ENCODE measurements around the gene CEP95. TPM values are rescaled to one million over a fixed set of nuclear protein-coding genes. Genes with fewer than 3 reads are reported as not detected.

Gene CEP95
- total and polyA plus RNA-seq, 2 of the 13 experiments (the other 11 are each of a cell fraction or from before 2014, with no cell fraction given), result 65.9 to 68.8 TPM

DNA sequence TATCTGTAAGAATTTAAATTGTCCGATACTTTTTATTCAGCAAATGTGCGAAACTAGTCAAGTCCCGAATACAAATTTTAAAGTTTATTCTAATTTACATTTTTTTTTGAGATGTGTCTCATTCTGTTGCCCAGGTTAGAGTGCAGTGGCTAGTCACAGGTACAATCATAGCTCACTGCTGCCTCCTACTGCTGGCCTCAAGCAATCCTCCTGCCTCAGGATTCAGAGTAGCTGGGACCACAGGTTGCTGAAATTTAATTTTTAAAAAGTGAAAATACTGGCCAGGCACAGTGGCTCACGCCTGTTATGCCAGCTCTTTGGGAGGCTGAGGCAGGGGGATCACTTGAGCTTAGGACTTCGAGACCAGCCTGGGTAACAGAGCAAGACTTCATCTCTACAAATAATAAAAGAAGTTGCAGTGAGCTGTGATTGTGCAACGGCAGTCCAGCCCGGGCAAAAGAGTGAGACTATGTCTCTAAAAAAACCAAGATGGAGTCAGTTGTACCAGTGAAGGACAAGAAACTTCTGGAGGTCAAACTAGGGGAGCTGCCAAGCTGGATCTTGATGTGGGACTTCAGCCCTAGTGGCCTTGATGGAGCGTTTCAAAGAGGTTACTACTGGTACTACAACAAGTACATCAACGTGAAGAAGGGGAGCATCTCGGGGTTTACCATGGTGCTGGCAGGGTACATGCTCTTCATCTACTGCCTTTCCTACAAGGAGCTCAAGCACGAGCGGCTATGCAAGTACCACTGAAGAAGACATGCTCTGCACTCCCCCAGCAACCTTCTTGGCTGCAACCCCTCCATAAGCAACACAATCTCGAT is 15.5 kb upstream of the CEP95 start (continued):
- TF ChIP-seq, protein P1, sequence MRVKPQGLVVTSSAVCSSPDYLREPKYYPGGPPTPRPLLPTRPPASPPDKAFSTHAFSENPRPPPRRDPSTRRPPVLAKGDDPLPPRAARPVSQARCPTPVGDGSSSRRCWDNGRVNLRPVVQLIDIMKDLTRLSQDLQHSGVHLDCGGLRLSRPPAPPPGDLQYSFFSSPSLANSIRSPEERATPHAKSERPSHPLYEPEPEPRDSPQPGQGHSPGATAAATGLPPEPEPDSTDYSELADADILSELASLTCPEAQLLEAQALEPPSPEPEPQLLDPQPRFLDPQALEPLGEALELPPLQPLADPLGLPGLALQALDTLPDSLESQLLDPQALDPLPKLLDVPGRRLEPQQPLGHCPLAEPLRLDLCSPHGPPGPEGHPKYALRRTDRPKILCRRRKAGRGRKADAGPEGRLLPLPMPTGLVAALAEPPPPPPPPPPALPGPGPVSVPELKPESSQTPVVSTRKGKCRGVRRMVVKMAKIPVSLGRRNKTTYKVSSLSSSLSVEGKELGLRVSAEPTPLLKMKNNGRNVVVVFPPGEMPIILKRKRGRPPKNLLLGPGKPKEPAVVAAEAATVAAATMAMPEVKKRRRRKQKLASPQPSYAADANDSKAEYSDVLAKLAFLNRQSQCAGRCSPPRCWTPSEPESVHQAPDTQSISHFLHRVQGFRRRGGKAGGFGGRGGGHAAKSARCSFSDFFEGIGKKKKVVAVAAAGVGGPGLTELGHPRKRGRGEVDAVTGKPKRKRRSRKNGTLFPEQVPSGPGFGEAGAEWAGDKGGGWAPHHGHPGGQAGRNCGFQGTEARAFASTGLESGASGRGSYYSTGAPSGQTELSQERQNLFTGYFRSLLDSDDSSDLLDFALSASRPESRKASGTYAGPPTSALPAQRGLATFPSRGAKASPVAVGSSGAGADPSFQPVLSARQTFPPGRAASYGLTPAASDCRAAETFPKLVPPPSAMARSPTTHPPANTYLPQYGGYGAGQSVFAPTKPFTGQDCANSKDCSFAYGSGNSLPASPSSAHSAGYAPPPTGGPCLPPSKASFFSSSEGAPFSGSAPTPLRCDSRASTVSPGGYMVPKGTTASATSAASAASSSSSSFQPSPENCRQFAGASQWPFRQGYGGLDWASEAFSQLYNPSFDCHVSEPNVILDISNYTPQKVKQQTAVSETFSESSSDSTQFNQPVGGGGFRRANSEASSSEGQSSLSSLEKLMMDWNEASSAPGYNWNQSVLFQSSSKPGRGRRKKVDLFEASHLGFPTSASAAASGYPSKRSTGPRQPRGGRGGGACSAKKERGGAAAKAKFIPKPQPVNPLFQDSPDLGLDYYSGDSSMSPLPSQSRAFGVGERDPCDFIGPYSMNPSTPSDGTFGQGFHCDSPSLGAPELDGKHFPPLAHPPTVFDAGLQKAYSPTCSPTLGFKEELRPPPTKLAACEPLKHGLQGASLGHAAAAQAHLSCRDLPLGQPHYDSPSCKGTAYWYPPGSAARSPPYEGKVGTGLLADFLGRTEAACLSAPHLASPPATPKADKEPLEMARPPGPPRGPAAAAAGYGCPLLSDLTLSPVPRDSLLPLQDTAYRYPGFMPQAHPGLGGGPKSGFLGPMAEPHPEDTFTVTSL (CRISPR knock-in tag; IDR thresholded peaks at IDR 0.05; ENCODE audit: borderline replicate concordance), result no peak
- TF ChIP-seq ZNF264 (CRISPR knock-in tag; IDR thresholded peaks at IDR 0.05) (no peak), ZNF552 (CRISPR knock-in tag; IDR thresholded peaks at IDR 0.05; ENCODE audit: borderline replicate concordance) (no peak), SP5 (CRISPR knock-in tag; IDR thresholded peaks at IDR 0.05; ENCODE audit: borderline replicate concordance, low read depth) (no peak), SP4 (CRISPR knock-in tag; IDR thresholded peaks at IDR 0.05) (no peak), PITX1 (CRISPR knock-in tag; IDR thresholded peaks at IDR 0.05) (no peak), RFXAP (CRISPR knock-in tag; IDR thresholded peaks at IDR 0.05; ENCODE audit: borderline replicate concordance) (0 out of 2 replicates have a peak, but pooled peaks have one; percentile 47), ZFX (CRISPR knock-in tag; IDR thresholded peaks at IDR 0.05; ENCODE audit: low read depth) (no peak), NBN (conservative IDR thresholded peaks at IDR 0.05) (no peak), RAD21 (CRISPR knock-in tag; IDR thresholded peaks at IDR 0.05) (peak; percentile 40; the same call in 1 of the 2 replicates), AKAP8 (CRISPR knock-in tag; IDR thresholded peaks at IDR 0.05) (no peak), ZNF850 (CRISPR knock-in tag; conservative IDR thresholded peaks at IDR 0.05) (0 out of 2 replicates have a peak, but pooled peaks have one; percentile 80), GPN1 (CRISPR knock-in tag; IDR thresholded peaks at IDR 0.05; ENCODE audit: borderline replicate concordance) (no peak), ELF1 (CRISPR knock-in tag; IDR thresholded peaks at IDR 0.05) (no peak)
- TF ChIP-seq, protein P2, sequence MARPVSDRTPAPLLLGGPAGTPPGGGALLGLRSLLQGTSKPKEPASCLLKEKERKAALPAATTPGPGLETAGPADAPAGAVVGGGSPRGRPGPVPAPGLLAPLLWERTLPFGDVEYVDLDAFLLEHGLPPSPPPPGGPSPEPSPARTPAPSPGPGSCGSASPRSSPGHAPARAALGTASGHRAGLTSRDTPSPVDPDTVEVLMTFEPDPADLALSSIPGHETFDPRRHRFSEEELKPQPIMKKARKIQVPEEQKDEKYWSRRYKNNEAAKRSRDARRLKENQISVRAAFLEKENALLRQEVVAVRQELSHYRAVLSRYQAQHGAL (CRISPR knock-in tag; IDR thresholded peaks at IDR 0.05; ENCODE audit: not compliant biosample characterization), result no peak
- TF ChIP-seq, protein P3, sequence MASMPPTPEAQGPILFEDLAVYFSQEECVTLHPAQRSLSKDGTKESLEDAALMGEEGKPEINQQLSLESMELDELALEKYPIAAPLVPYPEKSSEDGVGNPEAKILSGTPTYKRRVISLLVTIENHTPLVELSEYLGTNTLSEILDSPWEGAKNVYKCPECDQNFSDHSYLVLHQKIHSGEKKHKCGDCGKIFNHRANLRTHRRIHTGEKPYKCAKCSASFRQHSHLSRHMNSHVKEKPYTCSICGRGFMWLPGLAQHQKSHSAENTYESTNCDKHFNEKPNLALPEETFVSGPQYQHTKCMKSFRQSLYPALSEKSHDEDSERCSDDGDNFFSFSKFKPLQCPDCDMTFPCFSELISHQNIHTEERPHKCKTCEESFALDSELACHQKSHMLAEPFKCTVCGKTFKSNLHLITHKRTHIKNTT (CRISPR knock-in tag; IDR thresholded peaks at IDR 0.05), result no peak
- TF ChIP-seq, protein P4, sequence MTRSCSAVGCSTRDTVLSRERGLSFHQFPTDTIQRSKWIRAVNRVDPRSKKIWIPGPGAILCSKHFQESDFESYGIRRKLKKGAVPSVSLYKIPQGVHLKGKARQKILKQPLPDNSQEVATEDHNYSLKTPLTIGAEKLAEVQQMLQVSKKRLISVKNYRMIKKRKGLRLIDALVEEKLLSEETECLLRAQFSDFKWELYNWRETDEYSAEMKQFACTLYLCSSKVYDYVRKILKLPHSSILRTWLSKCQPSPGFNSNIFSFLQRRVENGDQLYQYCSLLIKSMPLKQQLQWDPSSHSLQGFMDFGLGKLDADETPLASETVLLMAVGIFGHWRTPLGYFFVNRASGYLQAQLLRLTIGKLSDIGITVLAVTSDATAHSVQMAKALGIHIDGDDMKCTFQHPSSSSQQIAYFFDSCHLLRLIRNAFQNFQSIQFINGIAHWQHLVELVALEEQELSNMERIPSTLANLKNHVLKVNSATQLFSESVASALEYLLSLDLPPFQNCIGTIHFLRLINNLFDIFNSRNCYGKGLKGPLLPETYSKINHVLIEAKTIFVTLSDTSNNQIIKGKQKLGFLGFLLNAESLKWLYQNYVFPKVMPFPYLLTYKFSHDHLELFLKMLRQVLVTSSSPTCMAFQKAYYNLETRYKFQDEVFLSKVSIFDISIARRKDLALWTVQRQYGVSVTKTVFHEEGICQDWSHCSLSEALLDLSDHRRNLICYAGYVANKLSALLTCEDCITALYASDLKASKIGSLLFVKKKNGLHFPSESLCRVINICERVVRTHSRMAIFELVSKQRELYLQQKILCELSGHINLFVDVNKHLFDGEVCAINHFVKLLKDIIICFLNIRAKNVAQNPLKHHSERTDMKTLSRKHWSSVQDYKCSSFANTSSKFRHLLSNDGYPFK (CRISPR knock-in tag; IDR thresholded peaks at IDR 0.05; ENCODE audit: borderline replicate concordance), result no peak
- TF ChIP-seq, protein P5, sequence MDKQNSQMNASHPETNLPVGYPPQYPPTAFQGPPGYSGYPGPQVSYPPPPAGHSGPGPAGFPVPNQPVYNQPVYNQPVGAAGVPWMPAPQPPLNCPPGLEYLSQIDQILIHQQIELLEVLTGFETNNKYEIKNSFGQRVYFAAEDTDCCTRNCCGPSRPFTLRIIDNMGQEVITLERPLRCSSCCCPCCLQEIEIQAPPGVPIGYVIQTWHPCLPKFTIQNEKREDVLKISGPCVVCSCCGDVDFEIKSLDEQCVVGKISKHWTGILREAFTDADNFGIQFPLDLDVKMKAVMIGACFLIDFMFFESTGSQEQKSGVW (CRISPR knock-in tag; IDR thresholded peaks at IDR 0.05; ENCODE audit: borderline replicate concordance), result no peak

Measured in HepG2 (cell line).